HepG2 (cell line): Measurements from ENCODE around the gene PHKA2. TPM values are rescaled to one million over a fixed set of nuclear protein-coding genes. Genes with fewer than 3 reads are reported as not detected.

ENCODE experiments used
- ATAC-seq: fragments of 200-7000 bp; cut with Tn5 transposase; 3 replicates; pipeline ENCODE4 v1.9.1; 2020; ENCODE audit warnings: mild to moderate bottlenecking, moderate library complexity
- BruUV-seq: library from RNA; stranded (reverse); fragments of 400-500 nt; replicated peaks from 2 replicates; lab custom pipeline; 2021; lab: Mats Ljungman, UMichigan
- CTCF ChIA-PET: fragments of 300-600 bp; formaldehyde crosslinking; extraction: SDS; loops from one replicate; lab custom pipeline; 2021; ENCODE audit warnings: low total read pairs, inconsistent platforms, low intra/inter-chr PET ratio; lab: Yijun Ruan, JAX
- POLR2A ChIA-PET: fragments of 350-600 bp; sonication (Branson Sonifier 250); formaldehyde crosslinking; loops from one replicate; lab custom pipeline; 2020; ENCODE audit warnings: antibody characterized with exemption, inconsistent platforms; lab: Yijun Ruan, JAX
- DNase-seq: peaks from one replicate; pipeline ENCODE4 v3.0.0-alpha.2; 2015; ENCODE audit warnings: low spot score
- FAIRE-seq: peaks from 3 replicates; lab custom pipeline; 2011; peaks lifted over from hg19 to GRCh38; lab: Jason Lieb, UNC
- H2AFZ ChIP-seq: one replicate; pipeline ENCODE4 v1.6.1; 2011; ENCODE audit warnings: low read length, inconsistent platforms
- H3K27ac ChIP-seq: fragments of 300-600 bp; 3 replicates; pipeline ENCODE4 v1.8.0; 2011; ENCODE audit warnings: mixed run types, mild to moderate bottlenecking, mixed read lengths, low read length, inconsistent platforms; ENCODE audit not compliant: insufficient read depth; ENCODE audit errors: extremely low read length
- H3K27me3 ChIP-seq, 2 experiments: fragments of 200-600 bp in 1 of 2; 2 replicates in 1 of 2; 3 replicates in 1 of 2; pipeline versions ENCODE4 v1.6.0 to v1.8.0; 2011; ENCODE audit warnings: low read length in 2 of 2, mild to moderate bottlenecking in 2 of 2, moderate library complexity in 2 of 2, inconsistent platforms in 1 of 2; ENCODE audit not compliant: insufficient read depth in 2 of 2, control insufficient read depth in 1 of 2
- H3K36me3 ChIP-seq, 2 experiments: fragments of 200-600 bp in 1 of 2; replicated peaks in 1 of 2; 2 replicates in 1 of 2; 3 replicates in 1 of 2; pipeline versions ENCODE4 v1.5.1 to v1.8.0; 2011; ENCODE audit warnings: low read length in 2 of 2, inconsistent platforms in 1 of 2; ENCODE audit not compliant: insufficient read depth in 2 of 2, control insufficient read depth in 1 of 2
- H3K4me1 ChIP-seq: 2 replicates; pipeline ENCODE4 v1.5.1; 2012; ENCODE audit warnings: low read length, inconsistent platforms; ENCODE audit not compliant: insufficient read depth
- H3K4me2 ChIP-seq: 2 replicates; pipeline ENCODE4 v1.6.0; 2011; ENCODE audit warnings: low read depth, low read length, inconsistent platforms
- H3K4me3 ChIP-seq, 3 experiments: fragments of 200-600 bp in 1 of 3; sonication (generic), shearing (Covaris generic) in 1 of 3; replicated peaks in 1 of 3; 2 replicates each; pipeline ENCODE4 v1.5.1; 2011 to 2016; ENCODE audit warnings: low read length in 3 of 3, inconsistent platforms in 2 of 3, low read depth in 2 of 3, mild to moderate bottlenecking in 2 of 3, control low read depth in 1 of 3, mixed read lengths in 1 of 3; ENCODE audit not compliant: insufficient read depth in 1 of 3
- H3K79me2 ChIP-seq: one replicate; pipeline ENCODE4 v1.6.1; 2011; ENCODE audit warnings: low read length, inconsistent platforms; ENCODE audit not compliant: insufficient read depth
- H3K9ac ChIP-seq: 2 replicates; pipeline ENCODE4 v1.6.0; 2011; ENCODE audit warnings: mild to moderate bottlenecking, low read depth, low read length, inconsistent platforms; ENCODE audit not compliant: insufficient read depth
- H3K9me3 ChIP-seq: 2 replicates; pipeline ENCODE4 v1.5.1; 2012; ENCODE audit warnings: mild to moderate bottlenecking, low read length
- H4K20me1 ChIP-seq: 2 replicates; pipeline ENCODE4 v1.6.0; 2011; ENCODE audit warnings: inconsistent platforms, mild to moderate bottlenecking, low read length, moderate library complexity; ENCODE audit not compliant: insufficient read depth
- ATF7-NPFF ChIP-seq: sonication (generic); formaldehyde crosslinking; IDR thresholded peaks from 2 replicates; pipeline ENCODE4 v1.8.1; 2023; ENCODE audit warnings: mild to moderate bottlenecking, low read depth, missing genetic modification reagents, moderate library complexity
- DR1 ChIP-seq: sonication (generic); formaldehyde crosslinking; IDR thresholded peaks from 2 replicates; pipeline ENCODE4 v1.8.0; 2021; ENCODE audit warnings: mild to moderate bottlenecking, missing genetic modification reagents, inconsistent platforms
- NFKBIZ ChIP-seq: IDR thresholded peaks from 2 replicates; pipeline ENCODE4 v1.6.1; 2018; ENCODE audit warnings: missing genetic modification reagents, missing compliant biosample characterization
- NFYC ChIP-seq: IDR thresholded peaks from 2 replicates; pipeline ENCODE4 v1.6.1; 2016; ENCODE audit warnings: missing genetic modification reagents, missing compliant biosample characterization
- STAG1 ChIP-seq: sonication (generic); formaldehyde crosslinking; IDR thresholded peaks from 2 replicates; pipeline ENCODE4 v1.4.0; 2020; ENCODE audit warnings: missing genetic modification reagents
- TAF1 ChIP-seq: sonication (generic); formaldehyde crosslinking; IDR thresholded peaks from 2 replicates; pipeline ENCODE4 v1.4.0; 2020; ENCODE audit warnings: missing genetic modification reagents
- ZNF431 ChIP-seq: sonication (generic); formaldehyde crosslinking; IDR thresholded peaks from 2 replicates; pipeline ENCODE4 v1.9.0; 2022; ENCODE audit warnings: missing genetic modification reagents, low read depth, mild to moderate bottlenecking, borderline replicate concordance
- WGBS: methylation state at CpG from one replicate; pipeline ENCODE4 v1.1.6; 2017; ENCODE audit warnings: low lambda C conversion rate; 5-methylcytosine and 5-hydroxymethylcytosine counted together
- in situ Hi-C: cut with HindIII; loops from 2 replicates; pipeline ENCODE4 v1.10.0; 2017; ENCODE audit warnings: low pct_unique_long_range_greater_than_20kb; ENCODE audit not compliant: extremely low pct_ligation_motif_present
- intact Hi-C: fragments of 100-400 bp; cut with micrococcal nuclease; formaldehyde crosslinking; loops from one replicate; pipeline ENCODE4 v1.10.0; 2022; ENCODE audit not compliant: unreplicated experiment
- polyA plus RNA-seq, 8 experiments: library from polyadenylated mRNA; depleted of rRNA in 3 of 8; stranded (reverse) in 7 of 8; unstranded in 1 of 8; fragments of >200 nt; fragmentation: Illumina TruSeq in 4 of 8; extraction: Trizol in 4 of 8; gene quantifications; 2 replicates each; pipeline versions ENCODE4 v1.2.1 to v1.2.3, GENCODE V29; 2011 to 2016; ENCODE audit warnings: low read depth in 4 of 8, missing spikeins in 1 of 8, mixed read lengths in 1 of 8; ENCODE audit not compliant: insufficient read depth in 1 of 8
- total RNA-seq, 5 experiments: library from RNA; depleted of rRNA; stranded (reverse); fragments of >200 nt; fragmentation: Illumina TruSeq; extraction: Trizol; gene quantifications; 2 replicates each; pipeline ENCODE4 v1.2.3, GENCODE V29; 2016; ENCODE audit warnings: low read depth in 1 of 5
- TF ChIP-seq, protein P1 (sequence below): sonication (generic); formaldehyde crosslinking; IDR thresholded peaks from 2 replicates; pipeline ENCODE4 v1.8.0; 2022; ENCODE audit warnings: mild to moderate bottlenecking, missing genetic modification reagents; ENCODE audit not compliant: insufficient replicate concordance
- TF ChIP-seq, protein P2 (sequence below): sonication (generic); formaldehyde crosslinking; IDR thresholded peaks from 2 replicates; pipeline ENCODE4 v1.5.0; 2020; ENCODE audit warnings: mild to moderate bottlenecking, missing genetic modification reagents, moderate library complexity
- TF ChIP-seq, protein P3 (sequence below): sonication (generic); formaldehyde crosslinking; IDR thresholded peaks from 2 replicates; pipeline ENCODE4 v1.9.0; 2021; ENCODE audit warnings: missing genetic modification reagents, mild to moderate bottlenecking, borderline replicate concordance
- TF ChIP-seq, protein P4 (sequence below): sonication (generic); formaldehyde crosslinking; IDR thresholded peaks from 2 replicates; pipeline ENCODE4 v1.4.0; 2020; ENCODE audit warnings: missing genetic modification reagents

PHKA2 gene
- total and polyA plus RNA-seq, 2 of the 13 experiments (the other 11 are each of a cell fraction or from before 2014, with no cell fraction given): 20.5 to 273 TPM

DNA sequence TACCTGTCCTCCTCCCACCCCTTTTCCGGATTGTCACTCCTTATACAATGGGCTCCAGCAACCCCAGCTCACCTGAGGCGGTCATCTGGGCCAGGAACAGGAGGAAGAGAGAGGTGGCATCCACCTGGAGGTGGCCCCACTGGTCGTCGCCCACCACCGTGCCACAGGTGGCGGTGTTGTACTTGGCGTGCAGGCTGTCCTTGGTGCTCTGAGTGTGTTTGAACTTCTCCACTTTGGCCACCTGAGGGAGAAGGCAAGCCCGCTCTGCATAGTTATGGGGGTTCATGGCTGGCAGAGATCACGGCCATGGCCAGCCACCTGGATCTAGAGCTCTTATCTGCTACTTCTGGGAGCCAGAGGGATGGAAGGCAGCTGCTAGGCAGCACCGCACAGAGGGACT, 32.9 kb downstream of the PHKA2 start:
- H4K20me1 ChIP-seq: 0 out of 2 replicates have a peak, but pooled peaks cover 2% of the 10 kb centered on the region
- TF ChIP-seq TAF1 (CRISPR knock-in tag) (no peak), ZNF431 (CRISPR knock-in tag) (no peak), STAG1 (peak; percentile 34), NFKBIZ (CRISPR knock-in tag) (no peak), DR1 (CRISPR knock-in tag) (no peak), ATF7-NPFF (CRISPR knock-in tag) (no peak), NFYC (CRISPR knock-in tag) (no peak)
- TF ChIP-seq, protein P1, sequence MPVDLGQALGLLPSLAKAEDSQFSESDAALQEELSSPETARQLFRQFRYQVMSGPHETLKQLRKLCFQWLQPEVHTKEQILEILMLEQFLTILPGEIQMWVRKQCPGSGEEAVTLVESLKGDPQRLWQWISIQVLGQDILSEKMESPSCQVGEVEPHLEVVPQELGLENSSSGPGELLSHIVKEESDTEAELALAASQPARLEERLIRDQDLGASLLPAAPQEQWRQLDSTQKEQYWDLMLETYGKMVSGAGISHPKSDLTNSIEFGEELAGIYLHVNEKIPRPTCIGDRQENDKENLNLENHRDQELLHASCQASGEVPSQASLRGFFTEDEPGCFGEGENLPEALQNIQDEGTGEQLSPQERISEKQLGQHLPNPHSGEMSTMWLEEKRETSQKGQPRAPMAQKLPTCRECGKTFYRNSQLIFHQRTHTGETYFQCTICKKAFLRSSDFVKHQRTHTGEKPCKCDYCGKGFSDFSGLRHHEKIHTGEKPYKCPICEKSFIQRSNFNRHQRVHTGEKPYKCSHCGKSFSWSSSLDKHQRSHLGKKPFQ: no peak
- TF ChIP-seq, protein P2, sequence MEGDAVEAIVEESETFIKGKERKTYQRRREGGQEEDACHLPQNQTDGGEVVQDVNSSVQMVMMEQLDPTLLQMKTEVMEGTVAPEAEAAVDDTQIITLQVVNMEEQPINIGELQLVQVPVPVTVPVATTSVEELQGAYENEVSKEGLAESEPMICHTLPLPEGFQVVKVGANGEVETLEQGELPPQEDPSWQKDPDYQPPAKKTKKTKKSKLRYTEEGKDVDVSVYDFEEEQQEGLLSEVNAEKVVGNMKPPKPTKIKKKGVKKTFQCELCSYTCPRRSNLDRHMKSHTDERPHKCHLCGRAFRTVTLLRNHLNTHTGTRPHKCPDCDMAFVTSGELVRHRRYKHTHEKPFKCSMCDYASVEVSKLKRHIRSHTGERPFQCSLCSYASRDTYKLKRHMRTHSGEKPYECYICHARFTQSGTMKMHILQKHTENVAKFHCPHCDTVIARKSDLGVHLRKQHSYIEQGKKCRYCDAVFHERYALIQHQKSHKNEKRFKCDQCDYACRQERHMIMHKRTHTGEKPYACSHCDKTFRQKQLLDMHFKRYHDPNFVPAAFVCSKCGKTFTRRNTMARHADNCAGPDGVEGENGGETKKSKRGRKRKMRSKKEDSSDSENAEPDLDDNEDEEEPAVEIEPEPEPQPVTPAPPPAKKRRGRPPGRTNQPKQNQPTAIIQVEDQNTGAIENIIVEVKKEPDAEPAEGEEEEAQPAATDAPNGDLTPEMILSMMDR (CRISPR knock-in tag): peak; percentile 39
- TF ChIP-seq, protein P3, sequence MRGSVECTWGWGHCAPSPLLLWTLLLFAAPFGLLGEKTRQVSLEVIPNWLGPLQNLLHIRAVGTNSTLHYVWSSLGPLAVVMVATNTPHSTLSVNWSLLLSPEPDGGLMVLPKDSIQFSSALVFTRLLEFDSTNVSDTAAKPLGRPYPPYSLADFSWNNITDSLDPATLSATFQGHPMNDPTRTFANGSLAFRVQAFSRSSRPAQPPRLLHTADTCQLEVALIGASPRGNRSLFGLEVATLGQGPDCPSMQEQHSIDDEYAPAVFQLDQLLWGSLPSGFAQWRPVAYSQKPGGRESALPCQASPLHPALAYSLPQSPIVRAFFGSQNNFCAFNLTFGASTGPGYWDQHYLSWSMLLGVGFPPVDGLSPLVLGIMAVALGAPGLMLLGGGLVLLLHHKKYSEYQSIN (CRISPR knock-in tag): no peak
- TF ChIP-seq, protein P4, sequence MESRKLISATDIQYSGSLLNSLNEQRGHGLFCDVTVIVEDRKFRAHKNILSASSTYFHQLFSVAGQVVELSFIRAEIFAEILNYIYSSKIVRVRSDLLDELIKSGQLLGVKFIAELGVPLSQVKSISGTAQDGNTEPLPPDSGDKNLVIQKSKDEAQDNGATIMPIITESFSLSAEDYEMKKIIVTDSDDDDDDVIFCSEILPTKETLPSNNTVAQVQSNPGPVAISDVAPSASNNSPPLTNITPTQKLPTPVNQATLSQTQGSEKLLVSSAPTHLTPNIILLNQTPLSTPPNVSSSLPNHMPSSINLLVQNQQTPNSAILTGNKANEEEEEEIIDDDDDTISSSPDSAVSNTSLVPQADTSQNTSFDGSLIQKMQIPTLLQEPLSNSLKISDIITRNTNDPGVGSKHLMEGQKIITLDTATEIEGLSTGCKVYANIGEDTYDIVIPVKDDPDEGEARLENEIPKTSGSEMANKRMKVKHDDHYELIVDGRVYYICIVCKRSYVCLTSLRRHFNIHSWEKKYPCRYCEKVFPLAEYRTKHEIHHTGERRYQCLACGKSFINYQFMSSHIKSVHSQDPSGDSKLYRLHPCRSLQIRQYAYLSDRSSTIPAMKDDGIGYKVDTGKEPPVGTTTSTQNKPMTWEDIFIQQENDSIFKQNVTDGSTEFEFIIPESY (CRISPR knock-in tag): peak; percentile 63; the same call in 1 of the 2 replicates
- TF ChIP-seq, all 625 proteins: peak for 3
- 95% methylated on average over 9 of the region's 10 CpGs for WGBS
- no peak overlapping the region for H2AFZ ChIP-seq
- FAIRE-seq (no peak), DNase-seq (peak; percentile 22), ATAC-seq (peak; percentile 64)
- ChIA-PET CTCF (no interaction called here), POLR2A (no interaction called here)
- intact Hi-C loops: no loop called here
- H3K9me3 ChIP-seq: no peaks in the 10 kb centered on the region
- H3K4me2 ChIP-seq: no peak overlapping the region
- no peak overlapping the region for H3K4me3 ChIP-seq
- H3K27ac ChIP-seq: no peak overlapping the region
- H3K9ac ChIP-seq: no peak overlapping the region
- no peaks in the 10 kb centered on the region for H3K4me1 ChIP-seq
- BruUV-seq: no TSS peak
- H3K79me2 ChIP-seq: peaks cover 7% of the 10 kb centered on the region
- peaks cover 7 to 55% of the 10 kb centered on the region in 2 experiments; a peak in 3 of 5 replicates for H3K36me3 ChIP-seq
- H3K27me3 ChIP-seq: no peaks in the 10 kb centered on the region
- in situ Hi-C loops: no loop called here
